GM19324 (cell line): ENCODE measurements around the gene SHANK3.

Experiments used
- ATAC-seq: cut with Tn5 transposase; IDR thresholded peaks from one replicate; pipeline ENCODE4 v1.9.1; 2021; ENCODE audit warnings: mild to moderate bottlenecking, moderate library complexity; ENCODE audit not compliant: unreplicated experiment, low FRiP score

The SHANK3 gene

GRCh38 chr22:50677493-50678217, 5.0 kb downstream of the SHANK3 start:
- no peak for ATAC-seq

GRCh38 chr22:50678218-50678650, 5.6 kb downstream of the SHANK3 start:
- no peak for ATAC-seq

- ATAC-seq = no peak
Observed at GRCh38 chr22:50678651-50679521, 6.3 kb downstream of the SHANK3 start.

- ATAC-seq = no peak
Observed at GRCh38 chr22:50683086-50683993, 10.7 kb downstream of the SHANK3 start.

GRCh38 chr22:50683994-50684371, 11.4 kb downstream of the SHANK3 start:
- ATAC-seq = no peak

GRCh38 chr22:50684501-50684900, 11.9 kb downstream of the SHANK3 start:
- ATAC-seq = no peak

- no peak for ATAC-seq
Observed at GRCh38 chr22:50684986-50685385, 12.4 kb downstream of the SHANK3 start.

GRCh38 chr22:50686794-50687193, 14.2 kb downstream of the SHANK3 start:
- ATAC-seq = no peak

GRCh38 chr22:50687829-50688228, 15.2 kb downstream of the SHANK3 start:
- no peak for ATAC-seq

- ATAC-seq = no peak
Observed at GRCh38 chr22:50688448-50688847, 15.8 kb downstream of the SHANK3 start.

- no peak for ATAC-seq
Observed at GRCh38 chr22:50691521-50691920, 18.9 kb downstream of the SHANK3 start.

GRCh38 chr22:50693462-50693861, 20.8 kb downstream of the SHANK3 start:
- no peak for ATAC-seq

- ATAC-seq = no peak
Observed at GRCh38 chr22:50694099-50694605, 21.5 kb downstream of the SHANK3 start.

- no peak for ATAC-seq
Observed at GRCh38 chr22:50694766-50695420, 22.3 kb downstream of the SHANK3 start.

GRCh38 chr22:50695421-50696250, 23.0 kb downstream of the SHANK3 start:
- no peak for ATAC-seq

- ATAC-seq = no peak
Observed at GRCh38 chr22:50696251-50696798, 23.7 kb downstream of the SHANK3 start.

- no peak for ATAC-seq
Observed at GRCh38 chr22:50696799-50697561, 24.4 kb downstream of the SHANK3 start.
